ENCODE measurements around the gene EEFSEC. TPM values are rescaled to one million over a fixed set of nuclear protein-coding genes. Genes with fewer than 3 reads are reported as not detected.

The EEFSEC gene
- polyA plus RNA-seq, 1 experiment = 16.3 TPM

DNA sequence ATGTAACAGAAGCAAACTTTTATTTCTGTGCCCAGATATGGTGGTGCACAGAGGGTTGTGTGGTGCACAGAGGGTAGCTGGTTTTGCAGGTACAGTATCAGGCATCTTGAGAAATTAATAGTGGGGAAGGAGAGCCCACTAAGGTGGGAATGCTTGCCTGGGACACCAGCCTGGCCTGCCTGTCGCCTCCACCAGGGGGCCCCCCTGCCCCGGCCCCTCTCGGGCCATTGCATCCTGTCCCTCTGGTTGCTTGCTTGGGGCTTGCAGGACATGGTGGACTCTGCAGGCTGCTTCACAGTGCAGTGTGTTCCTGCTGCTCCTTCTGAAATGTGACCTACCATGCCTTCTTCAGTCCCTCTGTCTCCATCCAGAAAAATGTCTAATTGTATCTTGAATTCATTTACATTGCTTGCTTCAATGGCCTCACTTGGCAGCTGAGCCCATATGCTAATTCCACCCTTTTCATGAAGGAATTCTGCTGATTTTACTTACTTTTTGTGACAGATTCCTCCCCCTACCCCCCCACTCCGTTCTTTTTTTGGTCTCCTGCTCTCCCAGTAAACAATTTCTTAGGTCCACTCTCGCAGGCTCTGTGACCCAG, 73.6 kb downstream of the EEFSEC start:
- Histone ChIP-seq H3K27me3 (ENCODE audit: control insufficient read depth, insufficient read depth, low read length) (no peaks in the 10 kb centered on the region), H3K4me3 (ENCODE audit: low read depth, low read length) (no peak overlapping the region), H3K36me3 (ENCODE audit: control insufficient read depth, insufficient read depth, low read length) (no peaks in the 10 kb centered on the region)
- TF ChIP-seq, protein P1, sequence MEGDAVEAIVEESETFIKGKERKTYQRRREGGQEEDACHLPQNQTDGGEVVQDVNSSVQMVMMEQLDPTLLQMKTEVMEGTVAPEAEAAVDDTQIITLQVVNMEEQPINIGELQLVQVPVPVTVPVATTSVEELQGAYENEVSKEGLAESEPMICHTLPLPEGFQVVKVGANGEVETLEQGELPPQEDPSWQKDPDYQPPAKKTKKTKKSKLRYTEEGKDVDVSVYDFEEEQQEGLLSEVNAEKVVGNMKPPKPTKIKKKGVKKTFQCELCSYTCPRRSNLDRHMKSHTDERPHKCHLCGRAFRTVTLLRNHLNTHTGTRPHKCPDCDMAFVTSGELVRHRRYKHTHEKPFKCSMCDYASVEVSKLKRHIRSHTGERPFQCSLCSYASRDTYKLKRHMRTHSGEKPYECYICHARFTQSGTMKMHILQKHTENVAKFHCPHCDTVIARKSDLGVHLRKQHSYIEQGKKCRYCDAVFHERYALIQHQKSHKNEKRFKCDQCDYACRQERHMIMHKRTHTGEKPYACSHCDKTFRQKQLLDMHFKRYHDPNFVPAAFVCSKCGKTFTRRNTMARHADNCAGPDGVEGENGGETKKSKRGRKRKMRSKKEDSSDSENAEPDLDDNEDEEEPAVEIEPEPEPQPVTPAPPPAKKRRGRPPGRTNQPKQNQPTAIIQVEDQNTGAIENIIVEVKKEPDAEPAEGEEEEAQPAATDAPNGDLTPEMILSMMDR (IDR thresholded peaks at IDR 0.05; ENCODE audit: insufficient read depth, low read depth, low read length) = peak; percentile 79
- DNase-seq (ENCODE audit: low read depth) = no peak
- CTCF ChIA-PET = interaction anchor here (0.5 to 2.6 kb wide), 28 partner anchors 9 to 1614 kb away, joined by 3 to 13 read pairs (median 4); no protein-coding TSS in a partner anchor
- POLR2A ChIA-PET = no interaction called here

DNA sequence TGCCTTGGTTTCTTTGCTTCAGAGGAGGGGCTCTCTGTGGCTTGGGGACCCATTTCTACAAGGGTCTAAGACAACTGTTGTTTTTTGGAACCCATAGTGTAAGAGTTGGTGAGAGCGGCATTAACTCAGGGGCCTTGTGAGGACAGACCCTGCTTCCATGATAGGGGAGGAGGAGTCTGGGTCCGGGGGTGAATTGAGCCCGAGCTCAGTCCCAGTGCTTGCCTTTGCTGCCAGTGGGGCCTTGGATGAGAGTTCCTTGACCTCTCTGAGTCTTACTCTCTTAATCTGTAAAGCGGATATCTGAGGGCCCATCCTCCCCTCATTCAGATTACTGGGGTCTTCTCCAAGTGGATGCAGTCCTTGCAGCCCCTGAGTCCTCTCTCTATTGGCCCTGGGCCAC, 74.2 kb downstream of the EEFSEC start:
- no peaks in the 10 kb centered on the region for H3K27me3 ChIP-seq (ENCODE audit: control insufficient read depth, insufficient read depth, low read length)
- TF ChIP-seq, protein P1 (IDR thresholded peaks at IDR 0.05; ENCODE audit: insufficient read depth, low read depth, low read length) = no peak
- POLR2A ChIA-PET = no interaction called here
- CTCF ChIA-PET = interaction anchor here (0.6 to 2.6 kb wide), 15 partner anchors 10 to 381 kb away, joined by 3 to 13 read pairs (median 5); no protein-coding TSS in a partner anchor
- no peak overlapping the region for H3K4me3 ChIP-seq (ENCODE audit: low read depth, low read length)
- DNase-seq (ENCODE audit: low read depth) = no peak
- H3K36me3 ChIP-seq (ENCODE audit: control insufficient read depth, insufficient read depth, low read length) = no peaks in the 10 kb centered on the region

DNA sequence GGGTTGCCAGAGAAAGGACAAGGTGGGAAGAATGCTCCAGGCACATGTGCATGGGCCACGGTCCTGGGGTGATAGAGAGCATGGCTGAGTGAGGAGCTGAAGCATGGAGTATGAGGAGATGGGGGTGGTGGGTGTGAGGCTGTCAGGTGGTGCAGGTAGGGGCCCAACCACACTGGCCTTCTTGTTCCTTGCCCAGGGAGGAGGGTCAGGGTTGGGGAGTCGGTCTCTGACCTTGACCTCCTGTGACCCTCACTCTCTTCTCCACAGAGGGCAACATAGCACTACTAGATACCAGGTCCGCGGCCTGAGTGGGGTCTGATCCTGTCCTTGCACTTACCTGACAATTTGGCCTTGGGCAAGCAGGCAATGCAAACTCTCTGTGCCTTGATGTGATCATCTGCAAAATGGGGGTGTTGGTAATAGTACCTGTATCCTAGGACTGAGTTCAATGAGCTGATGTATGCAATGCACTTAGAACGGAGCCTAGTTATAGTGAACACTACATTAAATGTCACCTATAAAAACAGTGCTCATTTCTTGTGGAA, 75.2 kb downstream of the EEFSEC start:
- Histone ChIP-seq H3K27me3 (ENCODE audit: control insufficient read depth, insufficient read depth, low read length) (no peaks in the 10 kb centered on the region), H3K4me3 (ENCODE audit: low read depth, low read length) (no peak overlapping the region), H3K36me3 (ENCODE audit: control insufficient read depth, insufficient read depth, low read length) (no peaks in the 10 kb centered on the region)
- ChIA-PET POLR2A (no interaction called here), CTCF (interaction anchor here (0.9 to 1.6 kb wide), 3 partner anchors 8 to 42 kb away, joined by 3 to 4 read pairs (median 3); no protein-coding TSS in a partner anchor)
- DNase-seq (ENCODE audit: low read depth) = no peak
- TF ChIP-seq, protein P1 (IDR thresholded peaks at IDR 0.05; ENCODE audit: insufficient read depth, low read depth, low read length) = no peak

DNA sequence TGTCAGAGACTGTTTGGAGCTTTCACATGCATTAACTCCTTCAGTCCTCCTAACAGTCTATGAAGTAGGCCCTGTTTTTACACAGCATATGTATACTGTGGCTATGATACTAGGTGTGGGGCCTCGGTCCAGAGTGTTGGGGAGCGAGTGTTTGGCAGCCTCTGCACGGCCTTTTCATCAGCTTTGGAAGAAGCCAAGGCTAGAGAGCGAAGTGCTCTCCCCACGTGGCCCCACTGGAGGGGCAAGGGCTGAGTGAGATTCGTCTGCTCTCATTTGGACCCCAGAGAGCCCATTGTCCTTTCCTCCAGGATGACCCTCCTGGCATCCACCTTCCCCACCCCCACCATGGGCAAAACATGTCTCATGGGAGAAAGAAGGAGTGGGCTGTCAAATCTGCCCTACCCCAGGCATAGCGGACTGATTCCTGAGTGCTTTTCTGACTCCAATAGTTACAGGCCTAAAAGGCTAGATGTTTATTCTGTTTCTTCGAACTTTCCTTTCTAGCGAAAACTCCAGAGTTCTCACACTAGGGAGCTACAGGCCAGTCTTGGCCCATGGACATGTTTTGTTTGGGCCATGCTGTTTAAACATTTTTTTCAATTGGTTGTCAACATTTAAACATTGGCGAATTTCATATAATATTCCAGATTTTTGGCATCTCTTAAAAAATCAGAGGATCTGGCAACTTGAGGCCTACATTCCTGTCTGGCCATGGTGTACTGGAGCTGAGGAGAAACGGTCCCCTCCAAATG, 76.0 kb downstream of the EEFSEC start:
- Histone ChIP-seq H3K27me3 (ENCODE audit: control insufficient read depth, insufficient read depth, low read length) (no peaks in the 10 kb centered on the region), H3K4me3 (ENCODE audit: low read depth, low read length) (no peak overlapping the region), H3K36me3 (ENCODE audit: control insufficient read depth, insufficient read depth, low read length) (no peaks in the 10 kb centered on the region)
- DNase-seq (ENCODE audit: low read depth) = no peak
- TF ChIP-seq, protein P1 (IDR thresholded peaks at IDR 0.05; ENCODE audit: insufficient read depth, low read depth, low read length) = no peak
- POLR2A ChIA-PET = no interaction called here
- CTCF ChIA-PET = interaction anchor here (1.6 kb wide), 1 partner anchor 41 kb away, joined by 4 read pairs; no protein-coding TSS in a partner anchor

DNA sequence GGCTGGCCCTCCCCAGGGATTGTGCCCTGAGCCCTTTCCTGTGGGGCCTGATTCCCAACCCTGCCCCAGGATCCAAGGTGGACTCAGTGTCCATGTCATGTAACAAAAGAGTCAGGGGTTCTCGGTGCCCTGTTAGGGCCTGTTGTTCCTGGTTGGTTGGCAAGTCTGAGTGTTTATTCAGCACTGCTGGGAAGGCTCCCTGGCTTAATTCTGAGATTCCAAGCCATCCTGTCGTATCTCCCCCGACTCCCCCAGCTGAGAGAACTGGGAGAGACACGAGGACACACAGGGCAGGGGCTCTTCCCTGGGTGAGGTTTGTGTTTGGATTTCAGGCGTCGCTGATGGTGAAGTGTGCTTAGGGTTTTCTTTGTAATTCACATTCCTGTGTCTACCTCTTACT, 78.3 kb downstream of the EEFSEC start:
- TF ChIP-seq, protein P1 (IDR thresholded peaks at IDR 0.05; ENCODE audit: insufficient read depth, low read depth, low read length) = no peak
- ChIA-PET CTCF (no interaction called here), POLR2A (no interaction called here)
- DNase-seq (ENCODE audit: low read depth) = no peak
- H3K4me3 ChIP-seq (ENCODE audit: low read depth, low read length) = no peak overlapping the region
- no peaks in the 10 kb centered on the region for H3K36me3 ChIP-seq (ENCODE audit: control insufficient read depth, insufficient read depth, low read length)
- H3K27me3 ChIP-seq (ENCODE audit: control insufficient read depth, insufficient read depth, low read length) = no peaks in the 10 kb centered on the region

Measured in BJ (cell line).